SK-N-SH treated with all-trans-retinoic acid at 6 μM for 48 hours (cell line): Measurements from ENCODE around the gene LY6G5C.

ENCODE experiments used
- ATAC-seq: fragments of 200-7000 bp; cut with Tn5 transposase; 3 replicates; pipeline ENCODE4 v1.9.1; 2020; ENCODE audit warnings: mild to moderate bottlenecking, moderate library complexity
- ARNTL ChIP-seq: fragments of 450-650 bp; formaldehyde crosslinking; IDR thresholded peaks from 2 replicates; pipeline ENCODE4 v1.5.0; 2020; ENCODE audit warnings: low read depth, mild to moderate bottlenecking, moderate library complexity, borderline replicate concordance
- BACH2 ChIP-seq: fragments of 250-450 bp; sonication (Bioruptor Pico); IDR thresholded peaks from 2 replicates; pipeline ENCODE4 v1.9.0; 2021; ENCODE audit warnings: mild to moderate bottlenecking, borderline replicate concordance
- CSDC2 ChIP-seq: fragments of 250-450 bp; sonication (Bioruptor Pico); IDR thresholded peaks from 2 replicates; pipeline ENCODE4 v1.5.0; 2020; ENCODE audit warnings: mild to moderate bottlenecking, moderate library complexity
- ESRRG ChIP-seq: fragments of 250-450 bp; sonication (Bioruptor Pico); IDR thresholded peaks from 2 replicates; pipeline ENCODE4 v1.6.1; 2021; ENCODE audit warnings: mild to moderate bottlenecking
- GLIS3 ChIP-seq: fragments of 250-450 bp; sonication (Bioruptor Pico); IDR thresholded peaks from 2 replicates; pipeline ENCODE4 v1.5.0; 2020; ENCODE audit warnings: mild to moderate bottlenecking, moderate library complexity
- ISL1 ChIP-seq: fragments of 250-450 bp; sonication (Bioruptor Pico); IDR thresholded peaks from 2 replicates; pipeline ENCODE4 v2.1.2; 2022; ENCODE audit warnings: mild to moderate bottlenecking, moderate library complexity
- OSR1 ChIP-seq: fragments of 250-450 bp; sonication (Bioruptor Pico); IDR thresholded peaks from 2 replicates; pipeline ENCODE4 v1.8.0; 2022; ENCODE audit warnings: moderate library complexity, mild to moderate bottlenecking, inconsistent platforms
- PATZ1 ChIP-seq: fragments of 250-450 bp; sonication (Bioruptor Pico); IDR thresholded peaks from 2 replicates; pipeline ENCODE4 v1.8.0; 2020; ENCODE audit warnings: mild to moderate bottlenecking, moderate library complexity, borderline replicate concordance
- POU6F1 ChIP-seq: fragments of 250-450 bp; sonication (Bioruptor Pico); IDR thresholded peaks from 2 replicates; pipeline ENCODE4 v1.8.0; 2021; ENCODE audit warnings: low read depth, mild to moderate bottlenecking, moderate library complexity, borderline replicate concordance
- PPARA ChIP-seq: fragments of 250-450 bp; sonication (Bioruptor Pico); IDR thresholded peaks from 2 replicates; pipeline ENCODE4 v1.5.0; 2020; ENCODE audit warnings: mild to moderate bottlenecking, borderline replicate concordance
- RARB ChIP-seq: fragments of 250-450 bp; sonication (Bioruptor Pico); IDR thresholded peaks from 2 replicates; pipeline ENCODE4 v1.8.0; 2021; ENCODE audit warnings: mild to moderate bottlenecking, moderate library complexity
- SNAI2 ChIP-seq: fragments of 250-450 bp; sonication (Bioruptor Pico); IDR thresholded peaks from 2 replicates; pipeline ENCODE4 v1.5.0; 2020; ENCODE audit warnings: mild to moderate bottlenecking, moderate library complexity
- TCF4 ChIP-seq: fragments of 250-450 bp; sonication (Bioruptor Pico); IDR thresholded peaks from 2 replicates; pipeline ENCODE4 v1.8.0; 2021; ENCODE audit warnings: mild to moderate bottlenecking, moderate library complexity, borderline replicate concordance
- TSHZ2 ChIP-seq: fragments of 250-450 bp; sonication (Bioruptor Pico); IDR thresholded peaks from 2 replicates; pipeline ENCODE4 v1.5.0; 2020; ENCODE audit warnings: mild to moderate bottlenecking, moderate library complexity
- ZC3H10 ChIP-seq: fragments of 250-450 bp; sonication (Bioruptor Pico); IDR thresholded peaks from 2 replicates; pipeline ENCODE4 v1.5.1; 2021; ENCODE audit warnings: mild to moderate bottlenecking, moderate library complexity
- ZFP3 ChIP-seq: fragments of 250-450 bp; sonication (Bioruptor Pico); IDR thresholded peaks from 2 replicates; pipeline ENCODE4 v1.5.0; 2020; ENCODE audit warnings: mild to moderate bottlenecking, moderate library complexity
- ZFP30 ChIP-seq: fragments of 450-650 bp; formaldehyde crosslinking; IDR thresholded peaks from 2 replicates; pipeline ENCODE4 v1.5.0; 2022; ENCODE audit warnings: mild to moderate bottlenecking, moderate library complexity
- ZNF70 ChIP-seq: fragments of 450-650 bp; formaldehyde crosslinking; IDR thresholded peaks from 2 replicates; pipeline ENCODE4 v1.5.0; 2020; ENCODE audit warnings: mild to moderate bottlenecking, moderate library complexity
- ZNF8 ChIP-seq: fragments of 450-650 bp; formaldehyde crosslinking; IDR thresholded peaks from 2 replicates; pipeline ENCODE4 v1.5.0; 2020; ENCODE audit warnings: mild to moderate bottlenecking, moderate library complexity

LY6G5C gene

DNA sequence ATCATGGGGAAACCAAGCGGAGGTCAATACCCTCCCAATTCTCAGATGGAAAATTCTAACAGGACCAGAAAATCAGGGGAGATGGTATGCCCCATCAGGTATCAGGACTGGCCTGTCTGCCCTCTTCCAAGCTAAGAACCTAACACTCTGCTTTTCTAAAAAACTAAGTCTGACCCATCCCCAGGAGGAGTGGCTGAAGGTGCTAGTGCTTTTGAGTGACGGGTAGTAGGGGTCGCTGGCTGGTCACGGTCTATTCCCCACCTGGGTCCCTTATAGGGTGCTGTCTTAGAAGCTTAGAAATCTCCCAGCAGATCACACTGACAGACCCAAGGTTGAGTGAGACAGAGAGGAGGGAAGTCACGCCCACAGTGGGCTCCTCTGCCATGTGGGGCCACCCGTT lies 12.7 kb upstream of the LY6G5C start:
- TF ChIP-seq ISL1 (CRISPR knock-in tag) = no peak
- no peak for TF ChIP-seq ZFP30 (CRISPR knock-in tag)
- TF ChIP-seq OSR1 (CRISPR knock-in tag) = no peak
- TF ChIP-seq CSDC2 (CRISPR knock-in tag) = no peak
- no peak for TF ChIP-seq BACH2
- no peak for TF ChIP-seq ZNF8 (CRISPR knock-in tag)
- TF ChIP-seq SNAI2 (CRISPR knock-in tag) = no peak
- TF ChIP-seq GLIS3 = no peak
- TF ChIP-seq, all 23 proteins: peak for 0
- no peak for ATAC-seq

GRCh38 chr6:31692886-31693285 lies 12.0 kb upstream of the LY6G5C start:
- no peak for ATAC-seq
- TF ChIP-seq CSDC2 (CRISPR knock-in tag) = no peak
- TF ChIP-seq ISL1 (CRISPR knock-in tag) = no peak
- TF ChIP-seq PPARA (CRISPR knock-in tag) = no peak
- no peak for TF ChIP-seq SNAI2 (CRISPR knock-in tag)
- TF ChIP-seq ZFP3 = no peak
- TF ChIP-seq ARNTL (CRISPR knock-in tag) = no peak
- TF ChIP-seq TSHZ2 (CRISPR knock-in tag) = no peak

DNA sequence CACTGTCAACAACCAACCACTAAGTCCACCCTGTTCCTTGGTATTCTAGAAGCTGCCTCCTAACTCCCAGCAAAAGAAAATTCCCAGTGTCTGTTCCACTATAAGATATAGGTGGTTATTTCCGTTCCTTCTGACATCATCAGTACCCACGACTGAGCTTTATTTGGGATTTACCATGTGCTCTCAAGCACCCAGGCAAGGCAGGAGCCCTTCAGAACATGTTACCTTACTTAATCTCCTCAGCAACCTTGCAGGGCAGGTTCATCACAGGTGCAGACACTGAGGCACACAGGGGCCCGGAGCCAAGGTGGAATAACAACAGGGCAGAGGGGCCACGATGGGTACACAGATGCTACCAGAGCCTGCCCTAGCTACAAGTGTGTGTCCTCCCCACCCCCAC lies 11.5 kb upstream of the LY6G5C start:
- TF ChIP-seq TSHZ2 (CRISPR knock-in tag) (no peak), CSDC2 (CRISPR knock-in tag) (no peak), ZC3H10 (CRISPR knock-in tag) (no peak), PATZ1 (CRISPR knock-in tag) (no peak), PPARA (CRISPR knock-in tag) (no peak), POU6F1 (CRISPR knock-in tag) (no peak)
- TF ChIP-seq, all 23 proteins: peak for 0
- ATAC-seq = no peak

DNA sequence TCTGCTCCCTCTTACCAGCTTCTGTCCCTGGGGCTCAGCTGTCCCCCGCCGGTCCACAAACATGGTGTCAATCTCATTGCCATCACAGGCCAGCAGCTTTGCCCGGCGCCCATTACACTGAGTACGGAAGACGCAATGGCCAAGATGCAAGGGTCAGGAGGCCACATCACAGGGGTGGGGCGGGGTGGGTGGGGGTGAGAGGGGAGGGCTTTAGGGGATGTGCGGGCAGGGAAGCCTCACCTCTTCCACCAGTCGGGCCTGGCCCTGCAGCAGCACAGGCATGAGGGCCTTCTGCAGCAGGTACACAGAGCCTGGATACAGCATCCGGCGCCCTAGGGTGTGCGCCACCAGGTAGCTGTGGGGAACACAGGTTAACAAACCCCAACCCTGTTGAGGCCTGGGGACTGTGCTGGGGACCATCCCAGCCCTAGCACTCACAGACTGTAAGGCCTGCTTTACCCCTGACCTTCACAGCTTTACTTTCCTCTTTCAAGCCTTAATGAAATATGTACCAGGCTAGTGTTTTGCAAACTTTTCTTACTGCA lies 10.8 kb upstream of the LY6G5C start:
- no peak for TF ChIP-seq TSHZ2 (CRISPR knock-in tag)
- no peak for TF ChIP-seq ZNF8 (CRISPR knock-in tag)
- no peak for TF ChIP-seq TCF4
- TF ChIP-seq RARB = no peak
- no peak for TF ChIP-seq ESRRG (CRISPR knock-in tag)
- TF ChIP-seq ZNF70 (CRISPR knock-in tag) = no peak
- ATAC-seq = no peak
